Endodermal cell (in vitro differentiated cells): Measurements from ENCODE around the gene UBE2E3. TPM values are rescaled to one million over a fixed set of nuclear protein-coding genes. Genes with fewer than 3 reads are reported as not detected.

Experiments used
- DNase-seq: peaks from one replicate; pipeline ENCODE4 v3.0.0-alpha.2; 2017
- H3K27ac ChIP-seq: 2 replicates; pipeline ENCODE4 v1.5.1; 2013; ENCODE audit warnings: mild to moderate bottlenecking, low read depth, low read length, moderate library complexity
- H3K27me3 ChIP-seq: 2 replicates; pipeline ENCODE4 v1.6.1; 2013; ENCODE audit warnings: mild to moderate bottlenecking, low read length, moderate library complexity; ENCODE audit not compliant: insufficient read depth, control insufficient read depth, poor library complexity, severe bottlenecking
- H3K36me3 ChIP-seq: 2 replicates; pipeline ENCODE4 v1.7.0; 2013; ENCODE audit warnings: mild to moderate bottlenecking, low read length, moderate library complexity; ENCODE audit not compliant: control insufficient read depth, insufficient read depth
- H3K4me1 ChIP-seq: one replicate; pipeline ENCODE4 v1.7.0; 2013; ENCODE audit warnings: low read length; ENCODE audit not compliant: control insufficient read depth, insufficient read depth
- H3K4me3 ChIP-seq: 2 replicates; pipeline ENCODE4 v1.5.1; 2013; ENCODE audit warnings: mild to moderate bottlenecking, low read length, moderate library complexity
- H3K9ac ChIP-seq: 2 replicates; pipeline ENCODE4 v1.6.1; 2013; ENCODE audit warnings: mild to moderate bottlenecking, low read length, moderate library complexity; ENCODE audit not compliant: poor library complexity, severe bottlenecking; ENCODE audit errors: extremely low read depth
- H3K9me3 ChIP-seq: 2 replicates; pipeline ENCODE4 v1.6.1; 2013; ENCODE audit warnings: mild to moderate bottlenecking, low read length, moderate library complexity; ENCODE audit not compliant: control insufficient read depth
- H3K27ac Mint-ChIP-seq: 2 replicates; pipeline ENCODE4 v1.8.0; 2020; ENCODE audit warnings: mixed read lengths
- H3K27me3 Mint-ChIP-seq: 2 replicates; pipeline ENCODE4 v1.8.0; 2021; ENCODE audit warnings: mild to moderate bottlenecking, mixed read lengths; ENCODE audit not compliant: insufficient read depth
- H3K36me3 Mint-ChIP-seq: 2 replicates; pipeline ENCODE4 v1.8.0; 2020; ENCODE audit warnings: low read depth, mixed read lengths
- H3K4me1 Mint-ChIP-seq: 2 replicates; pipeline ENCODE4 v1.8.0; 2020; ENCODE audit warnings: mixed read lengths
- H3K4me3 Mint-ChIP-seq: 2 replicates; pipeline ENCODE4 v1.8.0; 2020; ENCODE audit warnings: mild to moderate bottlenecking, moderate library complexity, mixed read lengths
- H3K9me3 Mint-ChIP-seq: 2 replicates; pipeline ENCODE4 v1.8.0; 2020; ENCODE audit warnings: mild to moderate bottlenecking, mixed read lengths
- CTCF ChIP-seq: fragments of 200-600 bp; sonication (generic); conservative IDR thresholded peaks from 2 replicates; pipeline ENCODE4 v1.5.0; 2021; ENCODE audit warnings: antibody characterized with exemption, mild to moderate bottlenecking
- WGBS, 2 experiments: methylation state at CpG; one replicate each; pipeline versions ENCODE4 v1.1.5 to v1.1.7; 2013; ENCODE audit warnings: missing lambda C conversion rate in 2 of 2, mixed read lengths in 1 of 2; ENCODE audit not compliant: insufficient coverage in 1 of 2, insufficient read length in 1 of 2; 5-methylcytosine and 5-hydroxymethylcytosine counted together
- total RNA-seq, 2 donors: library from RNA; stranded (reverse); fragmentation: NEBNext Ultra II Directional in 1 of 2; extraction: Animal tissue kit (Norgen Biotek cat#: 25700) in 1 of 2; gene quantifications; 2 replicates in 1 of 2; 3 replicates in 1 of 2; pipeline ENCODE4 v1.2.1, GENCODE V29; 2021

UBE2E3 gene
- total RNA-seq, 2 donors from 2014 or later = 84.2 to 85.0 TPM

GRCh38 chr2:180952082-180952481 lies 28.3 kb upstream of the UBE2E3 start:
- no peaks in the 10 kb centered on the region for H3K4me1 ChIP-seq
- WGBS, 2 experiments = 95 to 100% methylated on average over 1 to 2 of the region's 2 CpGs
- H3K27me3 Mint-ChIP-seq = no peaks in the 10 kb centered on the region

GRCh38 chr2:180952731-180953336 lies 27.6 kb upstream of the UBE2E3 start:
- Histone ChIP-seq H3K9me3 (no peaks in the 10 kb centered on the region), H3K27ac (no peak overlapping the region), H3K4me3 (no peak overlapping the region), H3K27me3 (no peaks in the 10 kb centered on the region), H3K9ac (no peak overlapping the region), H3K36me3 (no peaks in the 10 kb centered on the region), H3K4me1 (no peaks in the 10 kb centered on the region)
- no peaks in the 10 kb centered on the region for H3K4me1 Mint-ChIP-seq
- no peak overlapping the region for H3K27ac Mint-ChIP-seq
- H3K4me3 Mint-ChIP-seq = no peak overlapping the region
- no peak for TF ChIP-seq CTCF
- no peak for DNase-seq
- no peaks in the 10 kb centered on the region for H3K27me3 Mint-ChIP-seq
- H3K36me3 Mint-ChIP-seq = no peaks in the 10 kb centered on the region
- no peaks in the 10 kb centered on the region for H3K9me3 Mint-ChIP-seq

More at GRCh38 chr2:180952082-180952481, 28.3 kb upstream of the UBE2E3 start:
- H3K4me1 Mint-ChIP-seq = no peaks in the 10 kb centered on the region
- Histone ChIP-seq H3K9me3 (no peaks in the 10 kb centered on the region), H3K4me3 (no peak overlapping the region), H3K27ac (no peak overlapping the region), H3K9ac (no peak overlapping the region), H3K36me3 (no peaks in the 10 kb centered on the region), H3K27me3 (no peaks in the 10 kb centered on the region)
- H3K36me3 Mint-ChIP-seq = no peaks in the 10 kb centered on the region
- H3K4me3 Mint-ChIP-seq = no peak overlapping the region
- no peak for DNase-seq
- TF ChIP-seq CTCF = no peak
- no peak overlapping the region for H3K27ac Mint-ChIP-seq
- H3K9me3 Mint-ChIP-seq = no peaks in the 10 kb centered on the region

- no peaks in the 10 kb centered on the region for H3K27me3 Mint-ChIP-seq
- H3K9me3 Mint-ChIP-seq = no peaks in the 10 kb centered on the region
- H3K27ac Mint-ChIP-seq = no peak overlapping the region
- H3K4me3 ChIP-seq = no peak overlapping the region
- no peak overlapping the region for H3K27ac ChIP-seq
- no peak for TF ChIP-seq CTCF
- H3K4me1 ChIP-seq = no peaks in the 10 kb centered on the region
- H3K27me3 ChIP-seq = no peaks in the 10 kb centered on the region
- H3K9me3 ChIP-seq = no peaks in the 10 kb centered on the region
- H3K4me3 Mint-ChIP-seq = no peak overlapping the region
- H3K36me3 ChIP-seq = no peaks in the 10 kb centered on the region
- no peak overlapping the region for H3K9ac ChIP-seq
- no peak for DNase-seq
- no peaks in the 10 kb centered on the region for H3K36me3 Mint-ChIP-seq
- H3K4me1 Mint-ChIP-seq = no peaks in the 10 kb centered on the region
Observed at GRCh38 chr2:180953550-180953949, 26.9 kb upstream of the UBE2E3 start.
